Trophoblast cell (in vitro differentiated cells and primary cell): ENCODE data around the gene ARHGAP31.

ENCODE experiments used
- DNase-seq, 2 donors: peaks; one replicate each; pipeline ENCODE4 v3.0.0-alpha.2; 2016
- H2AFZ ChIP-seq: 2 replicates; pipeline ENCODE4 v1.6.1; 2013; ENCODE audit warnings: low read length, moderate library complexity, mild to moderate bottlenecking; ENCODE audit not compliant: insufficient read depth, poor library complexity
- H2AK5ac ChIP-seq: 2 replicates; pipeline ENCODE4 v1.6.1; 2013; ENCODE audit warnings: mild to moderate bottlenecking, low read length
- H2BK120ac ChIP-seq: 2 replicates; pipeline ENCODE4 v1.6.1; 2013; ENCODE audit warnings: low read length, mild to moderate bottlenecking, moderate library complexity; ENCODE audit not compliant: insufficient read depth, poor library complexity
- H2BK12ac ChIP-seq: 2 replicates; pipeline ENCODE4 v1.6.1; 2013; ENCODE audit warnings: mild to moderate bottlenecking, low read length, moderate library complexity
- H2BK5ac ChIP-seq: 2 replicates; pipeline ENCODE4 v1.6.1; 2013; ENCODE audit warnings: low read length, low read depth, moderate library complexity, mild to moderate bottlenecking; ENCODE audit not compliant: poor library complexity
- H3K14ac ChIP-seq: 2 replicates; pipeline ENCODE4 v1.6.1; 2013; ENCODE audit warnings: mild to moderate bottlenecking, low read length
- H3K18ac ChIP-seq: 2 replicates; pipeline ENCODE4 v1.6.1; 2013; ENCODE audit warnings: mild to moderate bottlenecking, low read length
- H3K23ac ChIP-seq: 2 replicates; pipeline ENCODE4 v1.6.1; 2013; ENCODE audit warnings: low read length
- H3K27ac ChIP-seq: 2 replicates; pipeline ENCODE4 v1.5.1; 2013; ENCODE audit warnings: low read depth, mild to moderate bottlenecking, inconsistent platforms, low read length, moderate library complexity
- H3K27me3 ChIP-seq: 2 replicates; pipeline ENCODE4 v1.6.1; 2013; ENCODE audit warnings: inconsistent platforms, mild to moderate bottlenecking, low read length, moderate library complexity; ENCODE audit not compliant: insufficient read depth
- H3K36me3 ChIP-seq, 2 experiments: 1 replicate in 1 of 2; 2 replicates in 1 of 2; pipeline ENCODE4 v1.6.1; 2013; ENCODE audit warnings: low read length in 2 of 2, mild to moderate bottlenecking in 2 of 2, moderate library complexity in 1 of 2; ENCODE audit not compliant: insufficient read depth in 2 of 2, control insufficient read depth in 1 of 2
- H3K4ac ChIP-seq: 2 replicates; pipeline ENCODE4 v1.6.1; 2013; ENCODE audit warnings: low read depth, mild to moderate bottlenecking, low read length, moderate library complexity
- H3K4me1 ChIP-seq, 2 experiments: 1 replicate in 1 of 2; 2 replicates in 1 of 2; pipeline ENCODE4 v1.6.1; 2013; ENCODE audit warnings: low read length in 2 of 2, mild to moderate bottlenecking in 2 of 2, moderate library complexity in 1 of 2; ENCODE audit not compliant: insufficient read depth in 2 of 2, control insufficient read depth in 1 of 2
- H3K4me2 ChIP-seq: 2 replicates; pipeline ENCODE4 v1.6.1; 2013; ENCODE audit warnings: inconsistent platforms, mild to moderate bottlenecking, low read length, moderate library complexity
- H3K4me3 ChIP-seq: 2 replicates; pipeline ENCODE4 v1.5.1; 2013; ENCODE audit warnings: mild to moderate bottlenecking, low read depth, low read length, inconsistent platforms
- H3K79me1 ChIP-seq: one replicate; pipeline ENCODE4 v1.6.1; 2013; ENCODE audit warnings: low read length
- H3K79me2 ChIP-seq: 2 replicates; pipeline ENCODE4 v1.6.1; 2013; ENCODE audit warnings: low read length, mild to moderate bottlenecking; ENCODE audit not compliant: control insufficient read depth, insufficient read depth, poor library complexity
- H3K9ac ChIP-seq: 2 replicates; pipeline ENCODE4 v1.6.1; 2013; ENCODE audit warnings: mild to moderate bottlenecking, low read length
- H3K9me3 ChIP-seq: 2 replicates; pipeline ENCODE4 v1.6.1; 2013; ENCODE audit warnings: low read depth, mild to moderate bottlenecking, control low read depth, inconsistent platforms, low read length; ENCODE audit not compliant: insufficient read depth
- H4K12ac ChIP-seq: 2 replicates; pipeline ENCODE4 v1.6.1; 2013; ENCODE audit warnings: low read depth, mild to moderate bottlenecking, low read length, moderate library complexity
- H4K8ac ChIP-seq: 2 replicates; pipeline ENCODE4 v1.6.1; 2013; ENCODE audit warnings: low read depth, mild to moderate bottlenecking, low read length, moderate library complexity
- H4K91ac ChIP-seq: one replicate; pipeline ENCODE4 v1.6.1; 2013; ENCODE audit warnings: low read depth, mild to moderate bottlenecking, low read length, moderate library complexity
- WGBS: extraction: QIAGEN DNeasy Blood & Tissue Kit; methylation state at CpG from one replicate; pipeline ENCODE4 v1.1.7; 2013; ENCODE audit warnings: missing lambda C conversion rate; ENCODE audit not compliant: insufficient read length, insufficient coverage; ENCODE audit errors: extremely low coverage; 5-methylcytosine and 5-hydroxymethylcytosine counted together

ARHGAP31 gene

DNA sequence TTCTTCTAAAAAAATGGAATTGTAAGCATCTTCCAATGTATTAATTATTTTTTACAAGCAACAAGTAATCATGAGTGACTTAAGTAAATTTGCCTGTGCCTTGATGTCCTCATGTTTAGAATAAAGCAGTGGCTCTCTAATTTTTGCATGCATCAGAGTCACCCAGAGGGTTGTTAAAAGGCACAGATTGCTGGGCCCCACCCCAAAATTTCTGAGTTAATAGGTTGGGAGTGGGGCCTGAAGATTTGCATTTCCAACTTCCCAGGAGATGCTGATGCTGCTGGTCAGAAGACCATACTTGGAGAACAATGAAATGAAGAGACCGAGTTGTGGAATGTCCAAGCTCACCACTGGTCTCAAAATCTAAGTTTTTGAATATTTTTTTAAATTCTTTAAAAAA is 70.2 kb downstream of the ARHGAP31 start:
- H2AFZ ChIP-seq, result no peak overlapping the region
- peaks cover 2 to 8% of the 10 kb centered on the region in 2 experiments for H3K36me3 ChIP-seq
- no peak overlapping the region for H3K14ac ChIP-seq
- H3K4ac ChIP-seq, result no peak overlapping the region
- no peak overlapping the region for H3K4me3 ChIP-seq
- no peak overlapping the region for H2BK120ac ChIP-seq
- H4K8ac ChIP-seq, result no peak overlapping the region
- peaks cover 17% of the 10 kb centered on the region for H3K79me1 ChIP-seq
- H3K9me3 ChIP-seq, result no peaks in the 10 kb centered on the region
- H2BK12ac ChIP-seq, result no peak overlapping the region
- H3K4me2 ChIP-seq, result no peak overlapping the region
- no peak overlapping the region for H3K23ac ChIP-seq
- no peak overlapping the region for H3K27ac ChIP-seq
- peaks cover 15 to 28% of the 10 kb centered on the region in 2 experiments for H3K4me1 ChIP-seq
- H3K9ac ChIP-seq, result no peak overlapping the region
- peaks cover 1% of the 10 kb centered on the region for H3K79me2 ChIP-seq
- no peak overlapping the region for H2BK5ac ChIP-seq
- WGBS, result no CpG with 5 or more reads among the region's 1 CpG
- H4K91ac ChIP-seq, result no peak overlapping the region
- H2AK5ac ChIP-seq, result no peak overlapping the region
- H4K12ac ChIP-seq, result no peak overlapping the region
- no peaks in the 10 kb centered on the region for H3K27me3 ChIP-seq
- peak in 1 of 2 donors; percentile 57 for DNase-seq
- no peak overlapping the region for H3K18ac ChIP-seq

GRCh38 chr3:119365418-119365817 is 71.2 kb downstream of the ARHGAP31 start:
- Histone ChIP-seq H4K91ac (no peak overlapping the region), H3K9me3 (no peaks in the 10 kb centered on the region), H2AFZ (no peak overlapping the region), H2BK12ac (no peak overlapping the region), H3K4ac (no peak overlapping the region), H3K14ac (no peak overlapping the region), H3K9ac (no peak overlapping the region), H3K4me2 (no peak overlapping the region), H4K8ac (no peak overlapping the region), H3K18ac (no peak overlapping the region), H4K12ac (no peak overlapping the region), H2BK5ac (no peak overlapping the region), H2BK120ac (no peak overlapping the region), H3K4me1 (peaks cover 15 to 21% of the 10 kb centered on the region in 2 experiments), H3K23ac (no peak overlapping the region), H3K79me2 (no peaks in the 10 kb centered on the region), H3K79me1 (peaks cover 8% of the 10 kb centered on the region), H3K27ac (no peak overlapping the region), H3K36me3 (peaks cover 2 to 8% of the 10 kb centered on the region in 2 experiments), H2AK5ac (no peak overlapping the region), H3K4me3 (no peak overlapping the region), H3K27me3 (no peaks in the 10 kb centered on the region)
- no CpG with 5 or more reads among the region's 3 CpGs for WGBS
- DNase-seq, result no peak

GRCh38 chr3:119367000-119367399 is 72.8 kb downstream of the ARHGAP31 start:
- Histone ChIP-seq H3K27me3 (no peaks in the 10 kb centered on the region), H2BK12ac (no peak overlapping the region), H2AK5ac (no peak overlapping the region), H3K4me2 (no peak overlapping the region), H2AFZ (no peak overlapping the region), H3K14ac (no peak overlapping the region), H3K36me3 (peaks cover 2 to 8% of the 10 kb centered on the region in 2 experiments), H3K18ac (no peak overlapping the region), H3K4me3 (no peak overlapping the region), H3K9ac (no peak overlapping the region), H4K12ac (no peak overlapping the region), H3K4ac (no peak overlapping the region), H4K91ac (no peak overlapping the region), H3K27ac (no peak overlapping the region), H2BK120ac (no peak overlapping the region), H4K8ac (no peak overlapping the region), H3K79me2 (no peaks in the 10 kb centered on the region), H3K79me1 (peaks cover 2% of the 10 kb centered on the region), H2BK5ac (no peak overlapping the region), H3K9me3 (no peaks in the 10 kb centered on the region), H3K4me1 (peaks cover 8 to 12% of the 10 kb centered on the region in 2 experiments), H3K23ac (no peak overlapping the region)
- no peak for DNase-seq
- WGBS, result no CpG with 5 or more reads among the region's 2 CpGs

DNA sequence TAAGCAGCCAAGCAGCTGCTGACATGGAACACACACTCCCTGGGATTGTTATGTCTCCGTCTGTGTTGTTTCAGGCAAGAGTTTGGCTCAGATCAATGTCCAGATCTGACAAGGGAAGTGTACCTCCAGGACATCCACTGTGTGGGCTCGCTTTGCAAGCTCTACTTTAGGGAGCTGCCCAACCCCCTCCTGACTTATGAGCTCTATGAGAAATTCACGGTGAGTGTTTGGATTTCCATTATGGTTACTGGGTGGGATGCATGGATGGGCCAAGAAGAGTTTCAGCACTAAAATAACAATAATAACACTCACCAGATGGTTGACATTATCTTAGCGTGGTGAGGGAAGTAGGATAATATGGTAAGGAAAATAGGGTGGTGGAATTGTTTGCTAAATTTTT is 74.1 kb downstream of the ARHGAP31 start:
- Histone ChIP-seq H3K4me3 (no peak overlapping the region), H2AK5ac (no peak overlapping the region), H3K9ac (no peak overlapping the region), H2BK12ac (no peak overlapping the region), H3K23ac (no peak overlapping the region), H2BK120ac (no peak overlapping the region), H2AFZ (no peak overlapping the region), H3K79me1 (no peaks in the 10 kb centered on the region), H3K27ac (peak overlapping the region; percentile 17), H3K4me2 (no peak overlapping the region), H3K4ac (no peak overlapping the region), H3K79me2 (no peaks in the 10 kb centered on the region), H3K18ac (no peak overlapping the region), H3K9me3 (no peaks in the 10 kb centered on the region), H3K4me1 (peaks cover 4 to 8% of the 10 kb centered on the region in 2 experiments), H3K14ac (no peak overlapping the region), H3K27me3 (no peaks in the 10 kb centered on the region), H4K91ac (no peak overlapping the region), H4K12ac (no peak overlapping the region), H3K36me3 (peaks cover 2 to 8% of the 10 kb centered on the region in 2 experiments), H2BK5ac (no peak overlapping the region), H4K8ac (no peak overlapping the region)
- DNase-seq, result no peak
- 100% methylated on average over 1 of the region's 4 CpGs for WGBS
